Panc1 (cell line): ENCODE results near the gene TEX50. TPM values are rescaled to one million over a fixed set of nuclear protein-coding genes. Genes with fewer than 3 reads are reported as not detected.

Source experiments
- ATAC-seq: fragments of 200-7000 bp; cut with Tn5 transposase; 2 replicates; pipeline ENCODE4 v1.9.1; 2020; ENCODE audit warnings: mild to moderate bottlenecking, moderate library complexity
- BruUV-seq: library from RNA; stranded (reverse); fragments of 400-500 nt; replicated peaks from 2 replicates; lab custom pipeline; 2021; lab: Mats Ljungman, UMichigan
- CTCF ChIA-PET: fragments of 300-600 bp; sonication (Branson Sonifier 250); formaldehyde crosslinking; loops from one replicate; lab custom pipeline; 2022; ENCODE audit warnings: antibody characterized with exemption; lab: Charles Lee
- POLR2A ChIA-PET: fragments of 300-600 bp; sonication (Branson Sonifier 250); formaldehyde crosslinking; loops from one replicate; lab custom pipeline; 2022; ENCODE audit warnings: antibody characterized with exemption; lab: Charles Lee
- DNase-seq: peaks from one replicate; pipeline ENCODE4 v3.0.0-alpha.2; 2010; ENCODE audit warnings: low read depth, low spot score
- H3K27ac ChIP-seq: 2 replicates; pipeline ENCODE4 v1.5.1; 2011; ENCODE audit warnings: mild to moderate bottlenecking, low read length, inconsistent platforms
- H3K27me3 ChIP-seq: fragments of 200-500 bp; sonication (Bioruptor generic); 2 replicates; pipeline ENCODE4 v1.6.0; 2014; ENCODE audit warnings: low read length, inconsistent platforms; ENCODE audit not compliant: control insufficient read depth, insufficient read depth
- H3K36me3 ChIP-seq: fragments of 200-500 bp; sonication (Bioruptor generic); 2 replicates; pipeline ENCODE4 v1.5.1; 2014; ENCODE audit warnings: inconsistent platforms, mild to moderate bottlenecking, low read length, moderate library complexity; ENCODE audit not compliant: control insufficient read depth, insufficient read depth
- H3K4me1 ChIP-seq: 2 replicates; pipeline ENCODE4 v1.5.1; 2011; ENCODE audit warnings: inconsistent platforms, mild to moderate bottlenecking, low read length, moderate library complexity; ENCODE audit not compliant: control insufficient read depth, insufficient read depth
- H3K4me3 ChIP-seq, 2 experiments: 2 replicates each; pipeline ENCODE4 v1.5.1; 2011 to 2012; ENCODE audit warnings: low read depth in 2 of 2, low read length in 2 of 2, mild to moderate bottlenecking in 2 of 2, inconsistent platforms in 1 of 2, moderate library complexity in 1 of 2
- H3K9me3 ChIP-seq: fragments of 200-500 bp; sonication (Bioruptor generic); 2 replicates; pipeline ENCODE4 v1.5.1; 2014; ENCODE audit warnings: low read depth, mild to moderate bottlenecking, inconsistent platforms, low read length, moderate library complexity; ENCODE audit not compliant: control insufficient read depth, insufficient read depth
- CTCF ChIP-seq: fragments of 450-650 bp; IDR thresholded peaks from 2 replicates; pipeline ENCODE4 v1.5.1; 2017; ENCODE audit warnings: mild to moderate bottlenecking
- POLR2AphosphoS5 ChIP-seq: IDR thresholded peaks from 2 replicates; pipeline ENCODE4 v1.6.1; 2012; ENCODE audit warnings: mild to moderate bottlenecking, low read depth, low read length, moderate library complexity
- SIN3A ChIP-seq: IDR thresholded peaks from 2 replicates; pipeline ENCODE4 v1.6.1; 2012; ENCODE audit warnings: low read depth, mild to moderate bottlenecking, low read length, moderate library complexity, borderline replicate concordance; ENCODE audit not compliant: insufficient read depth
- TCF7L2 ChIP-seq: IDR thresholded peaks from 2 replicates; pipeline ENCODE4 v1.6.1; 2011; ENCODE audit warnings: mild to moderate bottlenecking, low read depth, low read length, inconsistent platforms
- in situ Hi-C: cut with HindIII; loops from 2 replicates; pipeline ENCODE4 v1.10.0; 2016; ENCODE audit warnings: low sequenced_read_pairs, low pct_unique_long_range_greater_than_20kb
- intact Hi-C: fragments of 100-400 bp; cut with micrococcal nuclease; formaldehyde crosslinking; loops from one replicate; pipeline ENCODE4 v1.10.0; 2022; ENCODE audit not compliant: unreplicated experiment
- total RNA-seq: library from RNA; stranded (reverse); gene quantifications from one replicate; pipeline ENCODE4 v1.2.1, GENCODE V29; 2021; ENCODE audit not compliant: unreplicated experiment
- TF ChIP-seq, protein P1 (sequence below), 2 experiments: IDR thresholded peaks; 2 replicates each; pipeline ENCODE4 v1.6.1; 2011 to 2012; ENCODE audit warnings: low read depth in 2 of 2, control low read depth in 1 of 2, low read length in 1 of 2, mild to moderate bottlenecking in 1 of 2, moderate library complexity in 1 of 2; ENCODE audit not compliant: insufficient read depth in 1 of 2

TEX50 gene
- total RNA-seq, 1 experiment from 2014 or later, result not detected

DNA sequence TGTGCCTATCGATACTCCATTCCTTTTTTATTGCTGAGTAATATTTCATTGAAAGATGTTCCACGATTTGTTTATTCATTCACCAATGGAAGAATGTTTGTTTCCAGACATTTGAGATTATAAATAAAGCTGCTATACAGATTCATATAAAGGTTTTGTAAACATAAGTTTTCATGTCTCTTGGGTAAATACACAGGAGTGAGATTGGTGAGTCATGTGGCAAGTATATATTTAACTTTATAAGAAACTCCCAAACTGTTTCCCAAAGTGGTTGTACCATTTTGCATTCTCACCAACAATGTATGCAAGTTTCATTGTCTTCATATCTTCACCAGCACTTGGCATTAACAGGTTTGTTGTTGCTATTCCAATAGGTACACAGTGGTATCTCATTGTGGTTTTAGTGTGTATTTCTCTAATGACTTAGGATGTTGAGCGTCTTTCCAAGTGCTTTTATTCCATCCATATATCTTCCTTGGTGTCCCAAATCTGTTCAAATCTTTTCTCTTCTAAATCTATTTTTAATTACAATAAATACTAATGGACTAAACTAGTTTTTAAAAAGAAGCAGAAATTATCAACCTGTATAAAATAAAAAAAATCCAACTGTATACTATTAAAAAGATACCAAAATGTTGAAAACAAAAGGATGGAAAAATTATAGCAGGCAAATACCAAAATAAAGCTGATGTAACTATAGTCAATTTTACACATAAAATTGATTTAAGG, 38.9 kb upstream of the TEX50 start:
- no peak for ATAC-seq
- no peak for DNase-seq
- intact Hi-C loops (no loop called here), in situ Hi-C loops (no loop called here)
- ChIA-PET CTCF (no interaction called here), POLR2A (no interaction called here)
- TF ChIP-seq POLR2AphosphoS5, result no peak
- no peak for TF ChIP-seq SIN3A
- no peak for TF ChIP-seq TCF7L2
- TF ChIP-seq CTCF, result no peak
- TF ChIP-seq, protein P1, sequence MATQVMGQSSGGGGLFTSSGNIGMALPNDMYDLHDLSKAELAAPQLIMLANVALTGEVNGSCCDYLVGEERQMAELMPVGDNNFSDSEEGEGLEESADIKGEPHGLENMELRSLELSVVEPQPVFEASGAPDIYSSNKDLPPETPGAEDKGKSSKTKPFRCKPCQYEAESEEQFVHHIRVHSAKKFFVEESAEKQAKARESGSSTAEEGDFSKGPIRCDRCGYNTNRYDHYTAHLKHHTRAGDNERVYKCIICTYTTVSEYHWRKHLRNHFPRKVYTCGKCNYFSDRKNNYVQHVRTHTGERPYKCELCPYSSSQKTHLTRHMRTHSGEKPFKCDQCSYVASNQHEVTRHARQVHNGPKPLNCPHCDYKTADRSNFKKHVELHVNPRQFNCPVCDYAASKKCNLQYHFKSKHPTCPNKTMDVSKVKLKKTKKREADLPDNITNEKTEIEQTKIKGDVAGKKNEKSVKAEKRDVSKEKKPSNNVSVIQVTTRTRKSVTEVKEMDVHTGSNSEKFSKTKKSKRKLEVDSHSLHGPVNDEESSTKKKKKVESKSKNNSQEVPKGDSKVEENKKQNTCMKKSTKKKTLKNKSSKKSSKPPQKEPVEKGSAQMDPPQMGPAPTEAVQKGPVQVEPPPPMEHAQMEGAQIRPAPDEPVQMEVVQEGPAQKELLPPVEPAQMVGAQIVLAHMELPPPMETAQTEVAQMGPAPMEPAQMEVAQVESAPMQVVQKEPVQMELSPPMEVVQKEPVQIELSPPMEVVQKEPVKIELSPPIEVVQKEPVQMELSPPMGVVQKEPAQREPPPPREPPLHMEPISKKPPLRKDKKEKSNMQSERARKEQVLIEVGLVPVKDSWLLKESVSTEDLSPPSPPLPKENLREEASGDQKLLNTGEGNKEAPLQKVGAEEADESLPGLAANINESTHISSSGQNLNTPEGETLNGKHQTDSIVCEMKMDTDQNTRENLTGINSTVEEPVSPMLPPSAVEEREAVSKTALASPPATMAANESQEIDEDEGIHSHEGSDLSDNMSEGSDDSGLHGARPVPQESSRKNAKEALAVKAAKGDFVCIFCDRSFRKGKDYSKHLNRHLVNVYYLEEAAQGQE (IDR thresholded peaks at IDR 0.05; ENCODE audit: insufficient read depth in 1 of 2, low read depth in 2 of 2, low read length in 1 of 2), result no peak
- BruUV-seq, result no TSS peak
- Histone ChIP-seq H3K27me3 (no peaks in the 10 kb centered on the region; the same call in 1 of the 2 replicates), H3K4me3 (no peak overlapping the region), H3K27ac (no peak overlapping the region), H3K9me3 (peaks cover 5% of the 10 kb centered on the region; the same call in 1 of the 2 replicates), H3K36me3 (no peaks in the 10 kb centered on the region; the same call in 1 of the 2 replicates), H3K4me1 (no peaks in the 10 kb centered on the region)

DNA sequence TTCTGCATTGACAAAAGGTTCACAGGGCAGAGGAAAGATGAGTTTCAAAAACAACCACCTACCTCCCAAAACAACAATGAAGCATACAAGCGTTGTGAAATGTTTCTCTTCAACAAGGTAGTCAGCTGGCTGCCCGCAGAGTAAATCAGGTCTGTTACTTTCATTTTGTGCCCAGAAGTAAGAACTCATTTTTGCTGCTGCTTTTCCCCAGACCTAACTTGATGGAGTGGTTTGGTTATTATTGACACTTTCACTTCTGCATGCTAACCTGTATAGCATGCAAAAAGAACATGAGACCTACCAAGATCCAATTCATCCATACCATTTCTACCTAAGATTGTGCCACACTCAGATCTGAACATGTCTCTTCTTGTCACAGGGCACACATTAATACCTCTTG, 33.5 kb upstream of the TEX50 start:
- CTCF ChIA-PET, result no interaction called here
- no peak overlapping the region; a peak in 1 of 4 replicates for H3K4me3 ChIP-seq
- ATAC-seq (no peak), DNase-seq (no peak)
- H3K27ac ChIP-seq, result no peak overlapping the region
- no peaks in the 10 kb centered on the region; the same call in 1 of the 2 replicates for H3K27me3 ChIP-seq
- BruUV-seq, result no TSS peak
- TF ChIP-seq CTCF, result no peak
- TF ChIP-seq, protein P1 (IDR thresholded peaks at IDR 0.05; ENCODE audit: insufficient read depth in 1 of 2, low read depth in 2 of 2, low read length in 1 of 2), result no peak
- no peak for TF ChIP-seq POLR2AphosphoS5
- no peaks in the 10 kb centered on the region for H3K4me1 ChIP-seq
- intact Hi-C loops, result no loop called here
- H3K9me3 ChIP-seq, result peaks cover 5% of the 10 kb centered on the region; the same call in 1 of the 2 replicates
- in situ Hi-C loops, result no loop called here
- no peaks in the 10 kb centered on the region; the same call in 1 of the 2 replicates for H3K36me3 ChIP-seq
- POLR2A ChIA-PET, result no interaction called here
